Ovary (tissue), 3 donors: ENCODE measurements around the gene KLF3.

Experiments
- CTCF ChIP-seq, 3 donors: fragments of 450-650 bp in 2 of 3; fragments of 200-600 bp in 1 of 3; IDR thresholded peaks; one replicate each; pipeline versions ENCODE4 v1.5.1 to v1.8.0; 2016 to 2022; ENCODE audit warnings: antibody characterized with exemption in 3 of 3, mild to moderate bottlenecking in 1 of 3
- EP300 ChIP-seq: sonication (generic); formaldehyde crosslinking; IDR thresholded peaks from one replicate; pipeline ENCODE4 v1.6.1; 2017; ENCODE audit warnings: antibody characterized with exemption
- POLR2A ChIP-seq: fragments of 450-650 bp; IDR thresholded peaks from one replicate; pipeline ENCODE4 v1.6.1; 2017; ENCODE audit warnings: antibody characterized with exemption, mild to moderate bottlenecking, moderate library complexity
- donor health status: DM: no; HTN: no; CAD: no.

GRCh38 chr4:38670939-38671591 lies 7.1 kb downstream of the KLF3 start:
- TF ChIP-seq CTCF (IDR thresholded peaks at IDR 0.05) (no peak), POLR2A (no peak), EP300 (no peak)
